Measurements from ENCODE around the gene KCNJ6.

Gene KCNJ6

DNA sequence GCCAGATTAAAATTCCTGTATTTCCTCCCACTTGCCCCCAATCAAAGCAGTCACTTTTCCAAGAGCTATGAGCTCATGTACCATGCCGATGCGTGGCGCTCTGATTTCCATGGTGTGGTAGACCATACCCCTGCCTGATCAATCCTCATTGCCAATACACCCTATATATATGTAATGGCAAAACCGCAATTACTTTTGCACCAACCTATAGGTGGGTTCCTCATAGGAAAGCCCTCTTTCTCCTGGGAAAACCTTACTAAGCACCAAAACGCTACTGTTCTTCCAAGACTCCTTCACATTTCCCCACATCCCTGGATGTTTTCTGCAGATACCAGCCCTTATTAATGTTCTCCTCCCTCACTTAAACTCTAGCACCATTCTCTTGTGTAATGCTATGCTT lies 11.0 kb downstream of the KCNJ6 start:
- DNase-seq (ENCODE audit: low read depth in 3 of 3, low spot score in 1 of 3) = no peak

DNA sequence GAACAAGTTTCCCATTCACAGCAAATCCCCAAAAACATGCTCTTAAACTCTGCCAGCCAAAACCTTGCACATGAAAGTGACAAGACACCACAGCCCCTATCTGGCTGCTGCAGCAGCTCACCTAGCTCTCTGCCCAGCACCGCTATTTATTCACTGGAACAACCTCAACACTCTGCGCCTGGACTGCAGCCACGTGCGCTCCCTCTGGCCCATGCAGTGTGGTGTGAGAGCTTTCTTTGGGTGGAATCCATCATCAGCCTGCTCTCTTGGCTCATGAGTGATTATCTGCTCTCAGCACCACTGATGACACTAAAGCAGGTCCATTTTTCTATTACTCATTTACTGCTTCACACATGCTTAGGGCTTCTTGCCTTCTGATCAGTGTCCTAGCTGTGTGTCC lies 11.4 kb downstream of the KCNJ6 start:
- no peak for DNase-seq (ENCODE audit: low read depth in 3 of 3, low spot score in 1 of 3)

DNA sequence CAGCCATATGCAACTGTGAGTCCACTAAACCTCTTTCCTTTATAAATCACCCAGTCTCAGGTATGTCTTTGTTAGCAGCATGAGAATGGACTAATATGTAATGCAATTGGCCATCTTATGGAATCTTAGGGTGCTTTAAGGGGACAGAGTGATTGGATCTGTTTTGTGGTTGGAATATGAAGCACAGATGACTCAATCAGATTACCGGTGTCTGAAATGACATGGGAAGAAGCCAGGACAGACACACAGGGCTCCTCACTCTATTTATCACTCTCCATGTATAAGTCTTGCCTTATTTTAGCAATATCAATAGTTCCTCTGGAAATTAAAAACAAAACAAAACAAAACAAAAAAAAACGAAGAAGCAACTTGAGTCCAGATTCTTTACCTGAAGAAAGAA lies 12.9 kb downstream of the KCNJ6 start:
- DNase-seq (ENCODE audit: low read depth in 3 of 3, low spot score in 1 of 3) = no peak

DNA sequence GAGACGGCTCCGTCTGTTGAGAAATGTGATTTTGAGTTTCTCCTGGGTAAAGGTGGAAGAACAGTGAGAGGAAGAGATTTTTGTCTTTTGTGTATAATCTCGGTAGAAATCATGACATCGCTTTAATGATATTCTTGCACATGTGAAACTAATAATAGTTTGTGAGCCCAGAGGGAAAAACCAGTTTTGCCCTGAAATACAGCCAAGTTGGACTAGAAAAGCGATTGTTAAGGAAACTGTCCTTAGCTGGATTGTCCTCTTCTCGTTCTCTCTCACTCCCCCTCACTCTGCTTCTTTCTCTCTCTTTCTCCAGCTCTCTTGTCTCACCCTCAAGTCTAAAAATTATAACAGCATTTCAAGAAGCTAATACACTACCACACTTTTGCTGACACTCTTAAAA lies 17.1 kb downstream of the KCNJ6 start:
- no peak for DNase-seq (ENCODE audit: low read depth in 3 of 3, low spot score in 1 of 3)

DNA sequence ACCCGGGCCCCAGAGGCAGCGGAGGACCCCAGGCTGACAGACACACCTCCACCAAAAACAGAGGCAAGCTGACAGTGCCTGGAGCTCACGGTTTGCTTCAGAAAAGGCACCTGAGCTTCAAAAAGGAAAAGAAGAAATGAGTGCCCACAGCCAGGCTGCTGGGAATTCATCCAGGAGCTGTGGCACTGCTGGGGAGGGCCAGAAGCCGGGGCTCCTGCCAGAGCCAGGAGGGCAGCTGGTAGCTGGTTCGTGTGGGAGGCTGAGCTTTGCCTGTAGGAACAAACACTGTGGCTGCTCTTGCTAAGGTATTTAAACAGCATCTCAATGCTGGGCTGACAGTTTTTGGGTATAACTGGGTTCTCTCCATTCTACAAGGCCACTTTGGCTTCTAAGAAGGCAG lies 19.5 kb downstream of the KCNJ6 start:
- DNase-seq (ENCODE audit: low read depth in 3 of 3, low spot score in 1 of 3) = no peak

DNA sequence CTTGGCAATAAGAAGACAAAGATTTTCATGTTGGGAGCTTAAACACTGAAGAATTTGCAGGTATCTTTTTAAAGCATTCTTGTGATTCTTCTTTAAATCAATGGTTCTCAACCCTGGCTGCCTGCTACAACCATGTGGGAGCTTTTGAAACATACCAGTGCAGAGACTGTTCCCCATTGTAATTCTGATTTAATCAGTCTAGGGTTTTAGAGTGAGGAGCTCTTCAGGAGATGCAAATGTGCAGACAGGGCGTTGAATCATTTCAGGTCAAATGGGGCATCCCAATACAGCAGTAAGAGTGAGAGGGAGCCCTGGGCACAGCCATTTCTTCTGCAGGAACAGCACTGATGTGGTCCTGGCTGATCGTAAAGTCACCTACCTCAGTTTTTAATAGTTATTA lies 24.3 kb downstream of the KCNJ6 start:
- DNase-seq (ENCODE audit: low read depth in 3 of 3, low spot score in 1 of 3) = no peak

DNA sequence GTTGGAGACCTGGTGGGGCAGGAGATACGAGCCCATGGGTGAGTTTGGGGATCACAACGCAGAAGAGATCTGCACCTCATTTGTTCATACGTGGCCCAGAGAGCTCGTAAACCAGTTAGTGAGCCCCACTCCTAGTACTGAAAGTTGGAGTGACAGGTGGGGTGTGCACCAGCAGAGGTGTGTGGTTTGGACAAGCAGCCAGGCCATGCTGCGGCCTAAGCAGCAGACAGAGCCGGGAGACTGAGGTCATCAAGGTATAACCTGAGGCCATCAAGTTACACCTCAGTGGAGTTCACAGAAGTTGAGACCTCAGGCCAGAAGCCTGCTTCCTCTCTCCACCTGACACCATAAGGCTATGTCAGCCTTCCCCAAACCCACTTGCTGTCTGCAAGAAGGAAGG lies 27.6 kb downstream of the KCNJ6 start:
- DNase-seq (ENCODE audit: low read depth in 3 of 3, low spot score in 1 of 3) = no peak

DNA sequence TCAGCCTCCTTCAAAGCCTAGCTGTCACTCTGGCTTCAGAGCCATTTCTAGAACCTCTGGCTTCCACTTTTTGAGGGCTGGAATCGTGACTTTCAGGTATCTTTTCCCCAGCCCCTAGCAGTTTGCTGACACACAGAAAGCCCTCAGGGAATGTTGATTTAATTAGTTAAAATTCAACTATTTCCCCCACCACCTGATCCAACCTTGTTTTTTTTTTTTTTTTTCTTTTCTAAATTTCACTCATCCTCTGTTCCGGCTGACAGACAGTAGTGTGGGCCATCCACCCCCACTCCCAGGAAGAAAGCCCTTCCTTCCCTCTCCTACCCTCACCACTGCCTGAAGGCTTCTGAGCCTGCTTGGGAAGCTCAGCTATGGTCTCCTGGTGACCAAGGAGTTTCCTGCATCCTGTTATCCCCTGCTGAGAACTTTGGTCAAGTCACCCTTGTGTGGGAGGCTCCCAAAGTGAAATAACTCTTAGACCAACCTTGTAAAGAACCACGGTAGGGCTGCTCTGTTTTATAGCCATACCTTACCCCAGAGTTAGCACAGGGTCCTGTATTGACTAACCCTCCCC lies 29.4 kb downstream of the KCNJ6 start:
- DNase-seq (ENCODE audit: low read depth in 3 of 3, low spot score in 1 of 3) = no peak

DNA sequence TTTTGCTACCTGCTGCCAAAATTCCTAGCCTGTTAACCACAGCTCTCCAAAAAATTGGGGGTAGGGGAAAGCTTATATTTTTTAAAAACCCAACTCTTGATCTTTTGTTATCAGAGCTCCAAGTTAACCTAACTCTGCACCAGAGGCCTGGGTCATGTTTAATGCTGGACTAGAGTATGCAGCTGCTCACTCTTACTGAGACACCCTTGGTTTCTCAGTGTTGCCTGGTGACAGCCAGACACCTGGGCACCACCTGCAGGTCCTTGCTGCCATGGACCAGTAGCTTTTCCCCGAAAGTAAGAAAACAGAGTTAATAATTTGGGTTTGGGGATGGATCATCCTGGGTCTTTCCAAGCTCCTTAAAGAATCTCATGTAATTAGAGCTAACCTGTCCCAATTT lies 30.1 kb downstream of the KCNJ6 start:
- no peak for DNase-seq (ENCODE audit: low read depth in 3 of 3, low spot score in 1 of 3)

DNA sequence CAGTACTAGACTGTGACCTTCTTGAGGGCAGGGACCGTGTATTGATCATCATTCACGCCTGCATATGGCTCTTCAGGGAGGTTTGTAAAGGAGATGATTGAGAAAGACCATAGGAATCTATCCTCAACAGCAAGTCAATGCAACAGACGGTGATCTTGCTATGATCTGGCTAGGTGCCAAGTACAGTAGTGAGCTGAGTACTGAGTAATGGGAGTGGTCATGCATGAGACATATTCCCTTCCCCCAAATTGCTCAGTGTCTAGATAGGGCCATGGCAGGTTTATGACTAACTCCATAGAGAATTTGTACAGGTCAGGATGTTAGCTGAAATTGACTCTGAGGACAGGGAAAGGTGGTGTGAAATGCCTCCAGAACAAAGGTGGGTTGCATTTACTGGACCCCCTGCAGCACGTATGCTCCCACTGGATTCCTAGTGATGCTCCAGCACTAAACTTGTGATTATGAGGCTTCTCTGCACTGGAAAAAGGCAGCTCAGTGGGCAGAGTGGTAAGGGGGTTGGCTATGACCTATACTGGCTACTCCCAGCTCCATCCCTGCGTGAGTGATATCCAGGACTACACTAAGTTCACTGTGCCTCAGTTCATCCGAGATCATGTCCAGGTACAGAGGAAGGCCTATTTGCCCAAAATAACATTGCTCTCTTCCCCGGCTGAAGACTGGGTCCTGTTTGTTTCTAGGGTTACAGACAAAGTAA lies 37.2 kb downstream of the KCNJ6 start:
- DNase-seq (ENCODE audit: low read depth in 3 of 3, low spot score in 1 of 3) = no peak

DNA sequence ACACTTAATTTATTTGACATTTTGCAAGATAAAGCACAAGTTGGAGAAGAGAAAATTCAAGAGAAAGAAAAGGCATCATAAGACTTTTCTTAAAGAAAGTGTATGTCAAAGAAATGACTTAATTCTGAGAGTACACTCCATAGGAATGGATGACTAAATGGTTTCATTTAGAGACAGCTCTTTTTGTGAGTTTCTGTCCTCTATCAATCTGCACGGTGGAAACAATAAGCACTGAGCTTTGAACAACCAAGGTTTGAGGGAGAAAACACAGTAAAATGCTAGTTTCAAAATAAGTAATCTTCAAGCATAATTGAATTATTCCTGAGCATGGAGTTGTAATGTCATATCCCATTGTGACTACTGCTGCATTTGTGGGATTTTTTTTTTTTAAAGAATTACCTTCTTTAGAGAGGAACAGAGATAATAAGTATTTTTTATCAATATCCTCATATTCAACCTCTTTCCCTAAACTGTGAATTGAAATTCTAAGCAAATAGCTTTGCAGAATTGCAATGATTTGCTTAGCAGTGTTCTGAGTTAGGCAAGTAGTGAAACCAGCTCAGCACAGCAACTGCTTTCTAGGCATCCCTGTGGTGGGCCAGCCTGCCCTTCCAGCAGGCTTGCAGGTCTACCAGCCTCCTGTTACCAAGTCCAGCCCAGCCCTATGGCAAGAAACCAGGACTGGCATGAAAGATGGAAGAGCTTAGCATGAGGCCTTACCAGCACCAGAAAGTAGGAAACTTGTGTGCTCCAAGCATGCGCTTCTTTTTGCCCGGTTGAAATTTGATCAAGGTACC lies 38.2 kb downstream of the KCNJ6 start:
- DNase-seq (ENCODE audit: low read depth in 3 of 3, low spot score in 1 of 3) = no peak

DNA sequence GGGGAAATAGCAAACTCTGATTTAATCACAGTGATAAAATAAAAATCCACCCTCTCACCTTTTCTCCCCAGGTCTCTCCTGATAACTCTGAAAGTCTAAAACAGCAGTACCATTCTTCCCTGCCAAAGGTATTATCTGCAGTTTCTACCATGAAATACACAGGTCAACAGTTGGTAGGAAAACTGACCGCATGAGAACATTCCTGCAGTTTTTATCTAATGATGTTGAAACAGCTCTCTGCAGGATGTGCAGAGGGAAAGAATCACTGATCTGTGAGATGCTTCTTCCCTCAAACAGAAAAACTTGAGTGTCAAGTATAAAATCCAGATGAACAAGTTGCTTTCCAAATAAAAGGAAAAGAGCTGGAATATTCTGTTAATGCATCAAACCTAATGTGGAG lies 39.1 kb downstream of the KCNJ6 start:
- DNase-seq (ENCODE audit: low read depth in 3 of 3, low spot score in 1 of 3) = no peak

DNA sequence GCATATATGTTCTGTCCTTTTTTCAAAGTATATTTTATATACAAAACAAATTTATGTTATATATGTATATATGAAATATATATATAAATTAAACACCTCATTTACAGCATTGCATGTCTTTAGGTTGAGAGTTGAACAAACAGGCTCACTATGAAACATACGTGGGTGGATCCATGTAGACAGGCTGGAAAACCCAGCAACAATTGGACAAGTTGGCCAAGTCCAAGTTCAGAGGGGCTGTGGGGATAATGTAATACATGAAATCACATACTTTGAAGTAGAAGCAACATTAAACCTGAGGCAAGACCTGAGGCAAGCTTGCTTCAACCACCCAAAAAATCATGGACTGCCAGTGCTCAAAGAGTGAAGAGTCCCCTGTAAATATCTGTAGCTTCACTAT lies 39.7 kb downstream of the KCNJ6 start:
- no peak for DNase-seq (ENCODE audit: low read depth in 3 of 3, low spot score in 1 of 3)

DNA sequence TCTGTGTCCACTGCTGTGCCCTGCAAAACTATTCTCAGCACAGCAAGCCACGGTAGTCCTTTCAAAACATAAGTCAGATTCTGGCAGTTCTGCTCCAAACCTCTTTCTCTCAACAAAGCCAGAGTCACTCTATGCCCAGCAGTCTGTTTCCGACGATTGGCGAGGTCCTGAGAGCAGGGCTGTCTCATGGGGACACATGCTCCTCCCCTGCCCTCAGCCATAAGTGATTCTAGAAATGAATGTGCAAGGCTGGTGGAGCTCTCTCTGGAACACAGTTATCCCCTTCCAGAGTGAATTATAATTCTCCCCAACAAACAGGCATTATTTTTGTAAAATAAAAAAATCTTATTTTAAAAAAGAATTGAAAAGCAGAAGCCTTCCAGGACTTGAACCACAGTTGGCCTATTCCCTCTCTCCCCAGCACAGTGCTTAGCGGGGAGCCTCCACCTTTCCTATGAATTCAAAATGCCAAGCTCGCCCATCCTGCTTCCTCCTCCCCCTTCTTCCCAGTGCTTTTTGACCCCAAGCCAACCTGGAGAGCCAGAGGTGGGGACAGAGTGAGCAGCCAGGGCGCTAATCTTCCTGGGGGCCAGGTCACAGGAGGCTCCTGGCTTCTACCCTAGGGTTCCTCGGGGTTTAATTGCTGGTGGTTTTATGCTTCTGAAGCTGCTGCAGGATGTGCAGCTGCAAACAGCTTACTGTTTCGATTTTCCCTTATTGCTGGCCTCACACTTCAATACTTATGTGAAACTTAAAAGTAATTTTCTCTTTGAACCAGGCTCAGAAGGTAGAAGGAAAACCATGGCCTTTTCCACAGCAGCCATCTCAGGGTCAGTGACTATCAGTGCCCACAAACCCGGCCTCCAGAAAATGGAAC lies 41.1 kb downstream of the KCNJ6 start:
- no peak for DNase-seq (ENCODE audit: low read depth in 3 of 3, low spot score in 1 of 3)

DNA sequence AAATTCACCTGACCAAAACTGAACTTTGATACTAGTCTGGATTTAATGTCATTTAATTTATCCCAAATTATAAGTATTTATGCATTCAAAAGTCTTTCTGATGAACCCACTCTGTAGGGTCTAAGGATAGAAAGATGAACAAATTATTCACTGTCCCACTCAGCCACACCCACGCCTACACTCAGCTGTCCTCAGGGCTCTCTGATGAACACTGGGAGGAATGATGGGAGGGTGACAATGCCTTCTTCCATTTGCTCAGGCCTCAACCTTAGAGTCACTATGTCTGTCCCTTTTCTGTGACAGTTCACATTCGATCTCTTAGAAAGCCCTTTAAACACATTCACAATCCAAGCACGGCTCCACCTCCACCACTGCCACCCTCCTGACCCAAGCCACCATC lies 41.8 kb downstream of the KCNJ6 start:
- DNase-seq (ENCODE audit: low read depth in 3 of 3, low spot score in 1 of 3) = no peak

DNA sequence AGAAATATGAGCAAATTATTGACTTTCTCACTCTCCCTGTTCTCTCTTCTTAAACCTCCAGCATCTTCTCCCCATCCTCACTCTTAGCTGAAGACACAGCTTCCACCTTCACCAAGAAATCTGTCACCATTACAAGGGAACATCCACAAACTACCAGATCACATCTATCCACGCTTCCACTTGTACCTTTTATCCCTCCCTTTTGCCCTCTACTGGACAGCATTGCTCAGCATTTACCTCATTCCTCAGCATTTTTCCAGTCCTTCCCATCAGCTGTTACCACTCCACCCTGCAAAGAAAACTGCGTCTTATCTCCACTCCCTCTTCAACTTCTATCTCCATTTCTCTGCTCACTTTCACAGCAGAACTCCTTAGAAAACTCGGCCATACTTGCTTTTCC lies 42.6 kb downstream of the KCNJ6 start:
- DNase-seq (ENCODE audit: low read depth in 3 of 3, low spot score in 1 of 3) = no peak

DNA sequence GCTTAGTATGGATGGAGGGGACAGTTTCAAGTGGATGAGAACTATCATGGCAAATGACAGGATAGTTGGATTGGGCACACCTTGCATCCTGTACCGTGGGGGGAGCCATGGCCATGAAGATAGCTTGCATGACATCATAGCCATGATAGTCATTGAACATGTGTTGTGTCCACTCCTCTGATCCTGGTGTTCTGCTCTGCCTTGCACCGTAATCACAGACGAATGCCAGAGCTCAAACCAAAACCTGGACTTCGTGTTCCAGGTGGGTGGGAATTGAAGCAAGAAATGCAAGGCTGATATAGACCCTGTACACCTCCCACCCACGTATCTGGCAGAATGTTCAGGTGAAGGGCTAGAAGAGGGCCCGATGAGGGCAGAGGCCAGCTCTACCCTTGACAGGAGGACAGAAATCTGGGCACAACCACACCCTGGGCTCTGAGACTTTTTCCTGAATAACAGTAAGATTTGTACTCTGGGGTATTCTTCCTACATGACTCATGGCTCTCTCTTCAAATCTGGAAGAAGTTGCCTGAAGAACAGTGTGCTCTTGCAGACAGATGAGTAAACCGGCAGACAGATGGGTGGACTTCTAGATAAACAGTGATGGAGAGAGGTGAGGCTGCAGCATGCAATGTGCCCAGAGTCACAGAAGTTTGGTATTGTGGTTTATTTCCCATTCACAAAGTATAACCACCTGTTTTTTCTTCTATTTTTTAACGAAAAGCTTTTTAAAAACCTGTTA lies 45.0 kb downstream of the KCNJ6 start:
- no peak for DNase-seq (ENCODE audit: low read depth in 3 of 3, low spot score in 1 of 3)

DNA sequence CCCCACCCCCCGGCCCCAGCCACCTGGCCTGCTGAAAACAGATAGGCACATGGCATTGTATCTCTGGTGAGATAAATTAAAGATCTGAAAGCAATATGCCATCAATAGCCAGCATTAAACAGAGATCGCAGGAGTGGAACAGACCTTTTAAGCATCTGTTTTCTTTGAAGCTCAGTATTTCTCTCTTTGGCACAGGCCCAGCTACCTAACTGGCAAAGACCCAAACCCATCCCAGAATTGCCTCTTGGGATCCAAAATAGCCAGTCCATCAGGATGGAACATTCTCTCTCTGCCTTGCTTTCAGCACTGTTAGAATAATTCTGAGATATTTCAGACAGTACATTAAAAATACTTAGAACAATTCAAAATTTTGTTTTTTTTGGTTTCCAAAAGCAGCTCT lies 46.0 kb downstream of the KCNJ6 start:
- DNase-seq (ENCODE audit: low read depth in 3 of 3, low spot score in 1 of 3) = no peak

DNA sequence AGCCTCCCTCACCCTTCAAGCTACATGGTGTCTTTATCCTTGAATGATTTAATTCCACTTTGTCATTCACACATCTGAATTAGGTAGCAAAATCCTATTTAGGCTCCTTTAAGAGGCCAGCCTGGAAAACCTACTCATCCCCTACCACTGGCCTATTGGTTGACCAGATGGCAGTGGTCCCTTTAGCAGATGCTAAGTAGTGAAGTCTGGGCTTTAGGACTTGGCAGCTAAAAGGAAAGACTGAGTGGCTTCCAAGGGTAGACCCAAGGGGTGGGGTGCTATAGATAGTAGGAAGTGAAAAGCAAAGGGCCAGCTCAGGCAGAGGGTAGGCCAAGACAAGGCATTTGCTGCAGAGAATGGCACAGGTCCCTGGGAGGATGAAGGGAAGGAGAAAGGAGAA lies 46.6 kb downstream of the KCNJ6 start:
- no peak for DNase-seq (ENCODE audit: low read depth in 3 of 3, low spot score in 1 of 3)

DNA sequence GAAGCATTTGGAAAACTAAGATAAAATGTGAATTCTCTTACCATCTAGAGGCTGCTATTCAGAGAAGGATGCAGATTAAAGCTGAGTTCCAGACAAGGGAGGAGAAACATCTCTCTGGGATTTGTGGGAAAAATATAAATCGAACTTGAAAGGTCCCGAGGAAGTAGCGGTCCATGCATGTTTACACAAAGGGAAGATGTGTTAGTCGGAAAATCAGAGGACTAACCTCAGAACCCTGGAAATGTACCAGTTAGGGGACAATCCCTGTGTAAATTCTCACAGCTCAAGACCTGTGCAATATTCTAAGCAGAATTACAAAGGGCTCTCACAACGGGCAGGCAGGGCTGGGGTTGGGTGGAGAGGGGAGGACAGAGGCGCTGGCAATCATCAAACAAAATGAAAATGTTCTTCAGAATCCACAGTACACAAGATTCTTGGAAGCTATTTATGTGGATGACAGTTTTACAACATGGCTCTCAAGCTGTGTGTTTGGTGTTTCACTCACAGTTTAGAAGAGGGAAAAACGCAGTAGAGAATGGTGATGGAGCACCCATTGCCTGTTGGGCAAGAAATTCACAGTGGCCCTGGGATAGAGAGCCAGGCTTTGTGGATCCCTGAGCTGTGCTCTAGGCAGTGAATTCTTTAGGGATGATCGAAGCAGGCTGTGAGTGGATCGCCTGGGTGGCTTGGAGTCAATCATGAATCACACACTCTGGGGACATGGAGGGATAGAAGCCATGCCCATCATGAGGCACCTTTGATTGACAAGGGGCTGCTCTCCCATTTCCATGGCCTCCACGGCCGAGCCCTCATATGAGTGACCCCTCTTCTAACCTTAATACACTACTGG lies 47.6 kb downstream of the KCNJ6 start:
- DNase-seq (ENCODE audit: low read depth in 3 of 3, low spot score in 1 of 3) = no peak

All from stimulated activated CD4-positive, alpha-beta T cell treated with anti-CD3 and anti-CD28 coated beads, TNF-alpha, amount 100 ng/mL, for 1 hour (primary cell).